HepG2 (cell line): Measurements from ENCODE around the gene TPST2. TPM values are rescaled to one million over a fixed set of nuclear protein-coding genes. Genes with fewer than 3 reads are reported as not detected.

Experiments used
- ATF5 ChIP-seq: sonication (generic); formaldehyde crosslinking; IDR thresholded peaks from 2 replicates; pipeline ENCODE4 v1.4.0; 2020; ENCODE audit warnings: mild to moderate bottlenecking, low read depth, missing genetic modification reagents
- ELF3 ChIP-seq: IDR thresholded peaks from 2 replicates; pipeline ENCODE4 v1.6.1; 2016; ENCODE audit warnings: missing genetic modification reagents, missing compliant biosample characterization
- GABPB1 ChIP-seq: IDR thresholded peaks from 2 replicates; pipeline ENCODE4 v1.6.1; 2016; ENCODE audit warnings: mild to moderate bottlenecking, missing genetic modification reagents, moderate library complexity, missing compliant biosample characterization
- HNRNPK ChIP-seq: fragments of 200-400 bp; formaldehyde crosslinking; IDR thresholded peaks from 2 replicates; pipeline ENCODE4 v1.6.1; 2018; ENCODE audit warnings: low read length, low read depth, moderate library complexity, mild to moderate bottlenecking; ENCODE audit not compliant: poor library complexity, severe bottlenecking
- NFYC ChIP-seq: IDR thresholded peaks from 2 replicates; pipeline ENCODE4 v1.6.1; 2016; ENCODE audit warnings: missing genetic modification reagents, missing compliant biosample characterization
- POGZ ChIP-seq: sonication (generic); formaldehyde crosslinking; IDR thresholded peaks from 2 replicates; pipeline ENCODE4 v1.4.0; 2020; ENCODE audit warnings: mild to moderate bottlenecking, missing genetic modification reagents
- POLR2AphosphoS5 ChIP-seq: IDR thresholded peaks from 2 replicates; pipeline ENCODE4 v1.6.1; 2012; ENCODE audit warnings: low read depth, low read length
- RBFOX2 ChIP-seq: fragments of 200-400 bp; formaldehyde crosslinking; IDR thresholded peaks from 2 replicates; pipeline ENCODE4 v1.6.1; 2017; ENCODE audit warnings: low read depth, mild to moderate bottlenecking, low read length
- SMARCC2 ChIP-seq: fragments of 450-650 bp; IDR thresholded peaks from 2 replicates; pipeline ENCODE4 v1.6.1; 2017; ENCODE audit warnings: antibody characterized with exemption, mild to moderate bottlenecking
- TBX3 ChIP-seq: fragments of 450-650 bp; IDR thresholded peaks from 2 replicates; pipeline ENCODE4 v1.6.1; 2017; ENCODE audit warnings: antibody characterized with exemption, mild to moderate bottlenecking, inconsistent platforms, borderline replicate concordance
- TCF7 ChIP-seq: sonication (generic); IDR thresholded peaks from 2 replicates; pipeline ENCODE4 v1.6.1; 2016; ENCODE audit warnings: antibody characterized with exemption, low read depth
- ZMAT3 ChIP-seq: sonication (generic); formaldehyde crosslinking; conservative IDR thresholded peaks from 2 replicates; pipeline ENCODE4 v1.7.0; 2021; ENCODE audit warnings: missing genetic modification reagents
- ZNF441 ChIP-seq: sonication (generic); formaldehyde crosslinking; IDR thresholded peaks from 2 replicates; pipeline ENCODE4 v1.7.0; 2021; ENCODE audit warnings: missing genetic modification reagents, borderline replicate concordance
- ZNF878 ChIP-seq: sonication (generic); formaldehyde crosslinking; IDR thresholded peaks from 2 replicates; pipeline ENCODE4 v1.8.1; 2023; ENCODE audit warnings: mild to moderate bottlenecking, missing genetic modification reagents, moderate library complexity
- ZSCAN22 ChIP-seq: sonication (generic); formaldehyde crosslinking; IDR thresholded peaks from 2 replicates; pipeline ENCODE4 v1.4.0; 2020; ENCODE audit warnings: mild to moderate bottlenecking, missing genetic modification reagents
- ZSCAN5A ChIP-seq: sonication (generic); formaldehyde crosslinking; IDR thresholded peaks from 2 replicates; pipeline ENCODE4 v1.8.0; 2022; ENCODE audit warnings: mild to moderate bottlenecking, missing genetic modification reagents, borderline replicate concordance
- ZUFSP ChIP-seq: sonication (generic); formaldehyde crosslinking; IDR thresholded peaks from 2 replicates; pipeline ENCODE4 v1.9.0; 2021; ENCODE audit warnings: missing genetic modification reagents, mild to moderate bottlenecking, borderline replicate concordance
- polyA plus RNA-seq, 8 experiments: library from polyadenylated mRNA; depleted of rRNA in 3 of 8; stranded (reverse) in 7 of 8; unstranded in 1 of 8; fragments of >200 nt; fragmentation: Illumina TruSeq in 4 of 8; extraction: Trizol in 4 of 8; gene quantifications; 2 replicates each; pipeline versions ENCODE4 v1.2.1 to v1.2.3, GENCODE V29; 2011 to 2016; ENCODE audit warnings: low read depth in 4 of 8, missing spikeins in 1 of 8, mixed read lengths in 1 of 8; ENCODE audit not compliant: insufficient read depth in 1 of 8
- total RNA-seq, 5 experiments: library from RNA; depleted of rRNA; stranded (reverse); fragments of >200 nt; fragmentation: Illumina TruSeq; extraction: Trizol; gene quantifications; 2 replicates each; pipeline ENCODE4 v1.2.3, GENCODE V29; 2016; ENCODE audit warnings: low read depth in 1 of 5
- TF ChIP-seq, protein P1 (sequence below): sonication (generic); formaldehyde crosslinking; IDR thresholded peaks from 2 replicates; pipeline ENCODE4 v1.4.0; 2020; ENCODE audit warnings: mild to moderate bottlenecking, missing genetic modification reagents
- TF ChIP-seq, protein P2 (sequence below): sonication (generic); formaldehyde crosslinking; conservative IDR thresholded peaks from 2 replicates; pipeline ENCODE4 v1.5.0; 2020; ENCODE audit warnings: missing genetic modification reagents
- TF ChIP-seq, protein P3 (sequence below): fragments of 450-650 bp; IDR thresholded peaks from 2 replicates; pipeline ENCODE4 v1.6.1; 2017

The TPST2 gene
- total and polyA plus RNA-seq, 2 of the 13 experiments (the other 11 are each of a cell fraction or from before 2014, with no cell fraction given) = 15.2 to 23.8 TPM

GRCh38 chr22:26489447-26490036, 100.4 kb downstream of the TPST2 start (continued):
- no peak for TF ChIP-seq POGZ (CRISPR knock-in tag)
- TF ChIP-seq TBX3 = no peak
- TF ChIP-seq, protein P1, sequence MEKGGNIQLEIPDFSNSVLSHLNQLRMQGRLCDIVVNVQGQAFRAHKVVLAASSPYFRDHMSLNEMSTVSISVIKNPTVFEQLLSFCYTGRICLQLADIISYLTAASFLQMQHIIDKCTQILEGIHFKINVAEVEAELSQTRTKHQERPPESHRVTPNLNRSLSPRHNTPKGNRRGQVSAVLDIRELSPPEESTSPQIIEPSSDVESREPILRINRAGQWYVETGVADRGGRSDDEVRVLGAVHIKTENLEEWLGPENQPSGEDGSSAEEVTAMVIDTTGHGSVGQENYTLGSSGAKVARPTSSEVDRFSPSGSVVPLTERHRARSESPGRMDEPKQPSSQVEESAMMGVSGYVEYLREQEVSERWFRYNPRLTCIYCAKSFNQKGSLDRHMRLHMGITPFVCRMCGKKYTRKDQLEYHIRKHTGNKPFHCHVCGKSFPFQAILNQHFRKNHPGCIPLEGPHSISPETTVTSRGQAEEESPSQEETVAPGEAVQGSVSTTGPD (CRISPR knock-in tag) = no peak
- TF ChIP-seq, protein P2, sequence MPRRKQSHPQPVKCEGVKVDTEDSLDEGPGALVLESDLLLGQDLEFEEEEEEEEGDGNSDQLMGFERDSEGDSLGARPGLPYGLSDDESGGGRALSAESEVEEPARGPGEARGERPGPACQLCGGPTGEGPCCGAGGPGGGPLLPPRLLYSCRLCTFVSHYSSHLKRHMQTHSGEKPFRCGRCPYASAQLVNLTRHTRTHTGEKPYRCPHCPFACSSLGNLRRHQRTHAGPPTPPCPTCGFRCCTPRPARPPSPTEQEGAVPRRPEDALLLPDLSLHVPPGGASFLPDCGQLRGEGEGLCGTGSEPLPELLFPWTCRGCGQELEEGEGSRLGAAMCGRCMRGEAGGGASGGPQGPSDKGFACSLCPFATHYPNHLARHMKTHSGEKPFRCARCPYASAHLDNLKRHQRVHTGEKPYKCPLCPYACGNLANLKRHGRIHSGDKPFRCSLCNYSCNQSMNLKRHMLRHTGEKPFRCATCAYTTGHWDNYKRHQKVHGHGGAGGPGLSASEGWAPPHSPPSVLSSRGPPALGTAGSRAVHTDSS (CRISPR knock-in tag) = no peak
- TF ChIP-seq ZNF441 (CRISPR knock-in tag) = no peak
- TF ChIP-seq, protein P3, sequence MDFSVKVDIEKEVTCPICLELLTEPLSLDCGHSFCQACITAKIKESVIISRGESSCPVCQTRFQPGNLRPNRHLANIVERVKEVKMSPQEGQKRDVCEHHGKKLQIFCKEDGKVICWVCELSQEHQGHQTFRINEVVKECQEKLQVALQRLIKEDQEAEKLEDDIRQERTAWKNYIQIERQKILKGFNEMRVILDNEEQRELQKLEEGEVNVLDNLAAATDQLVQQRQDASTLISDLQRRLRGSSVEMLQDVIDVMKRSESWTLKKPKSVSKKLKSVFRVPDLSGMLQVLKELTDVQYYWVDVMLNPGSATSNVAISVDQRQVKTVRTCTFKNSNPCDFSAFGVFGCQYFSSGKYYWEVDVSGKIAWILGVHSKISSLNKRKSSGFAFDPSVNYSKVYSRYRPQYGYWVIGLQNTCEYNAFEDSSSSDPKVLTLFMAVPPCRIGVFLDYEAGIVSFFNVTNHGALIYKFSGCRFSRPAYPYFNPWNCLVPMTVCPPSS = no peak
- no peak for TF ChIP-seq ZMAT3 (CRISPR knock-in tag)
- TF ChIP-seq ELF3 (CRISPR knock-in tag) = 0 out of 2 replicates have a peak, but pooled peaks have one; percentile 12
- no peak for TF ChIP-seq ZUFSP (CRISPR knock-in tag)
- peak; percentile 46 for TF ChIP-seq RBFOX2
- no peak for TF ChIP-seq NFYC
- no peak for TF ChIP-seq TCF7
- TF ChIP-seq HNRNPK = no peak
- TF ChIP-seq GABPB1 (CRISPR knock-in tag) = 0 out of 2 replicates have a peak, but pooled peaks have one; percentile 28
- no peak for TF ChIP-seq ZSCAN22 (CRISPR knock-in tag)
- no peak for TF ChIP-seq SMARCC2
- TF ChIP-seq ZSCAN5A (CRISPR knock-in tag) = no peak
- TF ChIP-seq ZNF878 = no peak
- 0 out of 2 replicates have a peak, but pooled peaks have one; percentile 16 for TF ChIP-seq POLR2AphosphoS5
- no peak for TF ChIP-seq ATF5 (CRISPR knock-in tag)
